ENCODE results near the gene SOX9. TPM values are rescaled to one million over a fixed set of nuclear protein-coding genes. Genes with fewer than 3 reads are reported as not detected.
"Not testable (repeated sequence)": the region's sequence is repeated elsewhere in the genome, so short reads cannot be mapped to it uniquely, and the experiment has no call there.

SOX9 gene
- total and polyA plus RNA-seq, 2 experiments from 2014 or later: 1.1 to 4.3 TPM

- no peaks in the 10 kb centered on the region for H3K9me3 ChIP-seq (ENCODE audit: low read depth)
- no peaks in the 10 kb centered on the region for H3K4me1 ChIP-seq (ENCODE audit: low read depth)
- H3K4me3 ChIP-seq: no peak overlapping the region
- H3K36me3 ChIP-seq: no peaks in the 10 kb centered on the region
- no peak for DNase-seq (ENCODE audit: low read depth in 1 of 2, low spot score in 1 of 2)
- H3K27me3 ChIP-seq: peaks cover 41% of the 10 kb centered on the region
- no peak overlapping the region for H3K27ac ChIP-seq
- no peak for TF ChIP-seq CTCF (IDR thresholded peaks at IDR 0.05; ENCODE audit: low read depth, low read length)
These were observed 9.9 kb upstream of the SOX9 start for GRCh38 chr17:72110942-72111318.

GRCh38 chr17:72111336-72111923, 9.4 kb upstream of the SOX9 start:
- TF ChIP-seq CTCF (IDR thresholded peaks at IDR 0.05; ENCODE audit: low read depth, low read length): no peak
- Histone ChIP-seq H3K4me1 (ENCODE audit: low read depth) (peaks cover 5% of the 10 kb centered on the region), H3K4me3 (no peak overlapping the region), H3K36me3 (no peaks in the 10 kb centered on the region), H3K27me3 (peaks cover 46% of the 10 kb centered on the region), H3K27ac (no peak overlapping the region), H3K9me3 (ENCODE audit: low read depth) (no peaks in the 10 kb centered on the region)
- DNase-seq (ENCODE audit: low read depth in 1 of 2, low spot score in 1 of 2): no peak

- DNase-seq (ENCODE audit: low read depth in 1 of 2, low spot score in 1 of 2); H3K4me1 ChIP-seq (ENCODE audit: low read depth); H3K4me3 ChIP-seq; H3K27ac ChIP-seq; H3K9me3 ChIP-seq (ENCODE audit: low read depth); H3K36me3 ChIP-seq: not testable (repeated sequence)
- peaks cover 51% of the 10 kb centered on the region for H3K27me3 ChIP-seq
These were observed 8.9 kb upstream of the SOX9 start for GRCh38 chr17:72111926-72112325.

GRCh38 chr17:72113751-72114150, 7.1 kb upstream of the SOX9 start:
- no peak for TF ChIP-seq CTCF (IDR thresholded peaks at IDR 0.05; ENCODE audit: low read depth, low read length)
- H3K27me3 ChIP-seq: peaks cover 69% of the 10 kb centered on the region
- no peak for DNase-seq (ENCODE audit: low read depth in 1 of 2, low spot score in 1 of 2)
- no peaks in the 10 kb centered on the region for H3K36me3 ChIP-seq
- H3K4me1 ChIP-seq (ENCODE audit: low read depth): peaks cover 19% of the 10 kb centered on the region
- no peaks in the 10 kb centered on the region for H3K9me3 ChIP-seq (ENCODE audit: low read depth)
- no peak overlapping the region for H3K4me3 ChIP-seq
- no peak overlapping the region for H3K27ac ChIP-seq

GRCh38 chr17:72115781-72116525, 4.9 kb upstream of the SOX9 start:
- H3K4me3 ChIP-seq: peak overlapping the region; percentile 22
- no peak for DNase-seq (ENCODE audit: low read depth in 1 of 2, low spot score in 1 of 2)
- no peak for TF ChIP-seq CTCF (IDR thresholded peaks at IDR 0.05; ENCODE audit: low read depth, low read length)
- peaks cover 19% of the 10 kb centered on the region for H3K4me1 ChIP-seq (ENCODE audit: low read depth)
- no peak overlapping the region for H3K27ac ChIP-seq
- H3K36me3 ChIP-seq: no peaks in the 10 kb centered on the region
- no peaks in the 10 kb centered on the region for H3K9me3 ChIP-seq (ENCODE audit: low read depth)
- H3K27me3 ChIP-seq: peaks cover 73% of the 10 kb centered on the region

Data from cardiac muscle cell (in vitro differentiated cells and primary cell).